HG02885 (cell line): ENCODE measurements around the gene CYTH3.
"Not testable (repeated sequence)": the region's sequence is repeated elsewhere in the genome, so short reads cannot be mapped to it uniquely, and the experiment has no call there.

Experiments used
- ATAC-seq: cut with Tn5 transposase; IDR thresholded peaks from one replicate; pipeline ENCODE4 v1.9.1; 2021; ENCODE audit warnings: mild to moderate bottlenecking; ENCODE audit not compliant: unreplicated experiment, poor library complexity

Gene CYTH3

DNA sequence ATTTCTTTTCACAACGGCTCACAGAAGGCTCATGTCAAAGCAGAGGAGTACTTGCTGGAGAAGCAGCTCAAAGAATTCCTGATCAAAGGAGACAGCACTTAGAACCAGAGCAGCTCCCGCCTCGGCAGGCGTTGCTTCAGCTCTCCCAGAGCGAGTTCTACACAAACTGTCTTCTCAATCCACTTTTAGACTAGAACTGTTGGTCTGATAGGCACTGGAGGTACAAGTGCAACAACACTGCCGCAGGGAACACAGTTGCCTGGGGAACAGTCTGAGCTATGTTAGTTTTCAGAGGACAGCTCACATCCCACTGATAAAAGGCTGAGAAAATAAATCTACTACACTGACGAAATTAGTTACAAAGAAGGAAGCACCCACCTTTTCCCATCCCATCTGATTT lies 35.4 kb downstream of the CYTH3 start:
- ATAC-seq = no peak

DNA sequence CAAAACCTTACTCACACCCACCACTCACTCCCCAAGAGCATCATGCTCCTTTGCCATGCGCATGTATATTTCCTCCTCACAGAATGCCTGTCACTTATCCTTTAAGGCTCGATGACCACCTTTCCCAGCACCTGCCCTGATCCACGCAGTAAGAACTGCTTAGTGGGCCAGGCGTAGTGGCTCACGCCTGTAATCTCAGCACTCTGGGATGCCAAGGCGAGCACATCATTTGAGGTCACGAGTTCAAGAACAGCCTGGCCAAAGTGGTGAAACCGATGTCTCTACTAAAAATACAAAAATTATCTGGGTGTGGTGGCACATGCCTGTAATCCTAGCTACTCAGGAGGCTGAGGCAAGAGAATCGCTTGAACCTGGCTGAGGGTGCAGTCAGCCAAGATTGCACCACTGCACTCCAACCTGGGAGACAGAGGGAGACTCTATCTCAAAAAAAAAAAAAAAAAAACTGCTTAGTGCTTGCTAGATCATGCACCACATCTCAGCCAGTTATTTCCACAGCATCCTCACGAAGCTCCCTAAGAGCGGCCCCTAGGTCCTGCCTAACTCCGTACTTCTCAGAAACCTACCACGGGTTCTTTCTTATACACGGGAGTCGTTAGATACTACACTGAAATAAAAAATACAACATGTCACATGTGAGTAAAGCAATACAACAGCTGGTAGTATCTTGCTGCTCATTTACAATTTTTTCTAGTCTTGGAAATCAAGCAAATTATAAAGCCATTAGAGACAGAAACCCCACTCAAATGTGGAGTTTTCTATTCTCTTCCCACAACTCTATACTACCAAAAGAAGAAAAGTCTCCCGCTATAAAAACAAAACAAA lies 37.2 kb downstream of the CYTH3 start:
- ATAC-seq = no peak

DNA sequence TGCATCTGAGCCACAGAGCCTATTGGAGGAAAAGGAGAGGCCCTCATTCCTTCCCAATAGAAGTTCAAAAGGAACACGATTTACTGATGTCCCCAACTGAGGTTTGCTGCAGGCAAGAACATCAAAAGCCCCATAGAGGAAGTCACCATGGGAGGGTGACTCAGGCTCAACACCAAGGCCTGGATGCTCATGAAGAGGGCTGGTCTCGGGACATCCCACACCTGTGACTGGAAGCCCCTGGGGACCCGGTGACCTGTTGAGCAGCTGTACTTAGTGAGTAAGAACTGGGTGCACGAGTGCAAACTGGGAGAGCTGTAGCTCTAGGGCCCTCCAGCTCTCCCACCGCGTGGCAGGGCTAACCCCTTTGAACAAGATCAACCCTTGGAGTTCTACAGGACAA lies 38.0 kb downstream of the CYTH3 start:
- no peak for ATAC-seq

DNA sequence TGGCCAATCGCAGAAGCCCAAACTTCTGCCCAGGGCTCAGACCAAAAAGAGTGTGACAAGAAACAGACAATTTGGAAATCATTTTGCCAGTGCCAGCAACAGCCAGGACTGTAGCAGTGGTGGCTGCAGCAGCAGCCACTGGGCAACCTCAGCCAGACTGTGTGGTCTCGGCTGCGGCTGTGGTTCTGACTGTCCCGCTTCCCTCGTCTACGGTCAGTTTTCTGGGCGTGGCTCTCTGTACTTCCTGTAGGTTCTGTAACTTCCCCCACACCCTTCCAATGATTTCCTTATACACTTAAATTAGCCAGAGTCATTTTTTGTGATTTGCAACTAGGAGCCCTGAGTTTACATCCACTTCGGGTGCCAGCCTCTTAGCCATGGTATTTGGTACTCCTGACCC lies 39.9 kb downstream of the CYTH3 start:
- ATAC-seq = no peak

DNA sequence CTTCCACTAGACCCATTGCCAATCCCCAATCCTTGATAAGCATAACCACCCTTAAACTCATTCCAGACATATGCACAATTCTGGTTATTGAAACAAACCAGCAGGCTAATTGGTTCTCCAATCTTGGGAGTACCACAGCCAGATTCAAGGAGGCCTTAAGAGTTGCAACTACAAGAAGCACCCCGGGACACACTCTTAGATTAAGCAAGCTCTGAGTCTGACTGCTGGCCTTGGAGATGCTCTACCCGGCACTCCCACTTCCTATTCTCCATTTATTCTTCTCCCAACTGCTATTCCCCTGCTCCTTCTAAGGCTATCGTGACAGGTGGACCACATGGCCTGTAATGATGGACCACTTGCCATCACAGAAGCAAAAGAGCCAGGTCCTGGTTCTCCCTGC lies 40.3 kb downstream of the CYTH3 start:
- no peak for ATAC-seq

DNA sequence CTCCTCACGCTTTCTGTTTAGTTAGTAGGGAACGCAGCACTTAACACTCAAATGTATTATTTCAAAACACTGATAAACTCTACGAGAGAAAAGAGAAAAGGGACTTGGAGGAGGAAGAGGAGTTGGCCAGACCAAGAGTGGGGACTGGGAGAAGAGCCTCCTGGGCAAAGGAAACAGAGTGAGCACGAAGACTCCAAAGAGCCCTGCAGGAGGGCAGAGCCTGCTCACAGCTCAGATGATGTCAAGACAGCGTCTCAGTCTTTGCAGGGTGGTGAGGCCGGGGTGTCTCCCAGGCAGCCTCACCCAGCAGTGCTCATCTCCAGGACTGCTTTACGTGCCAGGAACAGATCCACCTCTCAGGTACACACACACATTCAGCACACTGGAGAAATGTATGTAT lies 41.2 kb downstream of the CYTH3 start:
- ATAC-seq = no peak

DNA sequence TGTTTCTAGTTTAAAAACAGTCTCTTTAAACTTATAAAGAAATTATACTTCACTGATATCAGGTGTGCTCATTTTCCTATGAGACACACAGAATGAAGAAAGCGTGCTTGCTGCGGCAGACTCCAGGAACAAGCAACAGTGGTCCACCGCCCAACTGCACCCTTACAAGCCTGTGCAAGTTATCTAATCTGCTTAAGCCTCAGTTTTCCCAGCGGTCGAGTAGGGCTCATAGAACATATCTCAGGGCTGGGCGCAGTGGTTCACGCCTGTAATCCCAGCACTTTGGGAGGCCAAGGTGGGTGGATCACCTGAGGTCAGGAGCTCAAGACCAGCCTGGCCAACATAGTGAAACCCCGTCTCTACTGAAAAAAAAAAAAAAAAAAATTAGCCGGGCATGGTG lies 43.1 kb downstream of the CYTH3 start:
- ATAC-seq = not testable (repeated sequence)

DNA sequence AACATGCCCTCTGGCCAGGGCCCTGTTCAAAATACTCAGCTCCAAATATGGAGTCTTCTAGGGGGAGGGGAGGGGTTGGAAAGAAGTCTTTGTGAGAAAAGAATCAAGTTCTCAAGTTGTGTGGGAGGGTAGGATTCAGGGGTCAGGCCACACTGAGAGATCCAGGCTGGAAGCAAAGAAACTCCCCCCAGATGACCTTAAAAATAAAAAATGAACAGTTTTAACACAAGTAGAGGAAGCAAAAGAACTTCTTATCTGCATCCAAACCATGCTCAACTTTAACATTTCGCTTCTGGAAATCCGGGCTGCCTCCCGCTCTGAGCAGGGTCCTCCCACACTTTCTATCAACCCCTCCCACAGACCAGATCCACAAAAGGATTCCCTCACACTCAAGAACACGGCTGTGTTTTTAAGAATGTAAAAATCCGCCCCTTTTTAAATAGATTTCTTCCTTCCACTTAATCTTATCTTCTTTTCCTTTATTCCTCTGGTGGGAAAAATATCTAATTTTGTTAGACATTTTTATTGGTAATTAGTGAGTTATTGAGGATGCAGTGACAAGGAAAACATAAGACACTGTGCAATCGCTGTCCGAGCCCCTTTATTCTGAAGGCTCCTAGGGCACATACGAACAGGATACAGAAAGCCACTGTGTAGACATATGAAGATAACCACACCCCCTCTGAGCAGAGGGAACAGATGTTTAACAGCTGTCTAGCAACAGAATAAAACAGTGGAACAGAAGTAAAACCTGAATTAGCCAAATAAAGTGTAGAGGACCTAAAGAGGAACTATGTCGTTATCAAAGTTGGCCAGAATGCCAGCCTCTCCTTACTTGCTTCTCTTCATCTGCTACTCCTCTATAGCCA lies 43.8 kb downstream of the CYTH3 start:
- peak; percentile 78 for ATAC-seq

DNA sequence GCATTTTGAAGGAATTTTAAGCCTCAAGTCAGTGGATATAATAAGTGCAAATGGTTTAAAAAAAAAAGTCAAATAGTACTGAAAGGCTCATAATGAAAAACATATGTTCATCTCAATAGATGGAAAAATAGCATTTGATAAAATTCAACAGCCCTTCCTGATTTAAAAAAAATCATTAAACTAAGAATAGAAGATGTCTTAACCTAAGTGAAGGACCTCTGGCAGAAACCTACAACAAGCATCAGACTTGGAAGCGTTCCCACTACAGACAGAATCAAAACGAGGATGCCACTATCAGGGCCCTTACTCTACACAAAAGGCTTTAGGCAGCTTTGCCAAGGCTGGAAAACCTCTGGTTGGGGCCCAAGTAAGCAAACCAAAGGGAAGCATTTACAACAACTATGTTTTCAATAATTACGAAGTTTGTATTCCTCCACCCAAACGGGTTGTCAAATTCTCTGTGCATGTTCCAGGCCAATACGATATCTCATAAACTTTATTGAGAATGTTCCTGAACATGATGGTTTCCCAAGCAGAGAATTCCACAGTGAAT lies 45.1 kb downstream of the CYTH3 start:
- no peak for ATAC-seq

DNA sequence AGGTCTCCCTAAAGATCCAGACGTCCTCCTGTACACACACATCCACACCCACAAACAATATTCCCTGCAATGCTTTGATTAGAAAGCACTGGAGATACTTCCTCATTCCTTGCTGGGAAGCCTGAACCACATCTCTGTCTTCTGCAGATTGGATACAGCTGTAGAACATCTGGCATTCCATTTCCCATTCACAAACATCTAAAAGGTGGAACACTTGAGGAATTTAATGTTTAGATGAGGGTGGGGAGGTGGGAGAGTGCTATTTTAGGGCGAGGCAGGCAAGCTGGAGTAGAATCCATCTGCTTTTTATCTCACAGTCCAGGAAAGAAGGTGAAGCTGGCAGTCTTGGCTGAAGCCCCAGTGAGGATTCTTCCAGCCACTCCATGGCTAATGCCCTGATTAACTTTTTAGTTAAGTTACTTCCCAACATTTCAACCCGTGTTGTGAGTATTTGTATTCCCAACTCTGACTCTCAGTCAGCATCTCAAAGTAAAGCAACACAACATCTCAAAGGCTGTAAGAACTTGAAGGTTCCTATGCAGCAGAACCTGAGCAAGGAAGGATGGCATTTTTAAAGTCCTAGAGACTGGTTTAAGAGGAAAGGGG lies 46.1 kb downstream of the CYTH3 start:
- no peak for ATAC-seq

DNA sequence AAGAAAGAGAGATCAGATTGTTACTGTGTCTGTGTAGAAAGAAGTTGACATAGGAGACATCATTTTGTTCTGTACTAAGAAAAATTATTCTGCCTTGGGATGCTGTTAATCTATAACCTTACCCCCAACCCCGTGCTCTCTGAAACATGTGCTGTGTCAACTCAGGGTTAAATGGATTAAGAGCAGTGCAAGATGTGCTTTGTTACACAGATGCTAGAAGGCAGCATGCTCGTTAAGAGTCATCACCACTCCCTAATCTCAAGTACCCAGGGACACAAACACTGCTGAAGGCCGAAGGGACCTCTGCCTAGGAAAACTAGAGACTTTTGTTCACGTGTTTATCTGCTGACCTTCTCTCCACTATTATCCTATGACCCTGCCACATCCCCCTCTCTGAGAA lies 49.0 kb downstream of the CYTH3 start:
- not testable (repeated sequence) for ATAC-seq

DNA sequence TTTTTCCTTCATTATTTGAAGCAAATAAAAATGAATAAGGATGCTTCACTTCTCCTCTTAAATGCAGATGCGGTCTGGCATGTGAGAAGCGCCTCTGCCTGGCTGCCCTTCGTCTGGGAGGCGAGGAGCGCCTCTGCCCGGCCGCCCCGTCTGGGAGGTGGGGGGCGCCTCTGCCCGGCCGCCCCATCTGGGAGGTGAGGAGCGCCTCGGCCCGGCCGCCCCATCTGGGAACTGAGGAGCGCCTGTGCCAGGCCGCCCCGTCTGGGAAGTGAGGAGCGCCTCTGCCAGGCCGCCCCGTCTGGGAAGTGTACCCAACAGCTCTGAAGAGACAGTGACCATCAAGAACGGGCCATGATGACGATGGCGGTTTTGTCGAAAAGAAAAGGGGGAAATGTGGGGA lies 49.4 kb downstream of the CYTH3 start:
- not testable (repeated sequence) for ATAC-seq

DNA sequence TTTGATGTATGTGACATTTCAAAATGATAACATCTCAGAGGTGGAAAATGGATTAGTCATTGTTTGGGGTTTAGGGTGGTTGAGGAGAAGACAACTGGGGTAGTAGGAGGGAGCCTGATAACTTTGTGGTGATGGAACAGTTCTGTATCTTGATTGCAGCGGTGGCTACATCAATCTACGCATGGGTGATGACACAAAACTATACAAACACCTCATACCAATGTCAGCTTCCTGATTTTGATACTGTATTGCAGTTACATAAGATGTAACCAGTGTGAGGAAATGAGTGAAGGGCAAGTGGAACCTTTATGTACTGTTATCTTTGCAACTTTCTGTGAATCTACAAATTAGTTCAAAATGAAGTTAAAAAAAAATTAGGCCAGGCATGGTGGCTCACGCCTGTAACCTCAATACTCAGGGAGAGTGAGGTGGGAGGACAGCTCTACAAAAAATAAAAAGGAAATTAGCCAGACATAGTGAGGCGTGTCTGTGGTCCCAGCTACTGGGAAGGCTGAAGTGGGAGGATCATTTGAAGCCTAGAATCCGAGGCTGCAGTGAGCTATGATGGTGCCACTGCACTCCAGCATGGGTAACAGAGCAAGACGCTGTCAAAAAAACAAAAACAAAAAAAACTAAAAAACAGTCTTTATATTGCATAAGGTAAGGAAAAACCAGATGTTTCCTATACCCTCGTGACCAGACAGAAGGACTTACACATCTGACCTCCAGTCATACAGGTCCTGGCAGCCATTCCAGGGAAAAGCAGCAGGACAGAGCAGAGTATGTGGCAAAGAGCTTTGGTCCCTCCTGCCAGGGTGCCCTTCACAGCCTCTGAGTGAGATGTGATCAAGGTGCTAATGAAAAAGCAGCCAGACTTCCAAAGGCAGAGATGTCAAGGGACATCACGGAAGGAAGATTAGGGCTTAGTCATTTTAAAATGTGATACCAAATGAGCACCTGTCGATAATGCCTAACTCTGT lies 50.8 kb downstream of the CYTH3 start:
- ATAC-seq = peak; percentile 47

DNA sequence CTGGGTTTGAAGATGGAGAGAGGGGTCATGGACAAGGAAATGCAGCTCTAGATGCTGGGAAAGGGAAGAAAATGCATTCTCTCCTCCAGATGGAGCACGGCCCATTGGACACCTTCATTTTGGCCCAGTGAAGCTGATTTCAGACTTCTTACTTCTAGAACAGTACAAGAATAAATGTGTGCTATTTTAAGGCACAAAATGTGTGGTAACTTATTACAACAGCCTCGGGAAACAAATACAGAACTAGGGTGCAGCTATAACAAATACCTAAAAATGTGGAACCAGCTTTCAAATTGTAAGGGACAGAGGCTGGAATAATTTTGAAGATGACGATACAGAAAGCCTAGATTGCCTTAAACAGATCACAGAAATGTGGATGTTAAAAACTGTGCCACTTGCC lies 54.1 kb downstream of the CYTH3 start:
- ATAC-seq = no peak

DNA sequence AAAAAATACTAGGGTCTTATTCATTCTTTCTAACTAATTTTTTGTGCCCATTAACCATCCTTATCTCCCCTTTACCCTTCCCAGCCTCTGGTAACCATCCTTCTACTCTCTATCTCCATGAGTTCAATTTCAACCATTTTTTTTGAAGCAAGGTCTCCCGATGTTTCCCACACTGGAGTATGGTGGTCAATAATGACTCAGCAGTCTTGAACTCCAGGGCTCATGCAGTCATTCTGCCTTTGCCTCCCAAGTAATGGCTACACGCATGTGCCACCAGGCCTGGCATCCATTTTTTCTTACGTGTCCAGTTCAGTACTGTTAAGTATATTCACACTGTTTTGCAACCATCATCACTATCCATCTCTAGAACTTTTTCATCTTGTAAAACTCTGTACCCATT lies 60.4 kb downstream of the CYTH3 start:
- no peak for ATAC-seq

DNA sequence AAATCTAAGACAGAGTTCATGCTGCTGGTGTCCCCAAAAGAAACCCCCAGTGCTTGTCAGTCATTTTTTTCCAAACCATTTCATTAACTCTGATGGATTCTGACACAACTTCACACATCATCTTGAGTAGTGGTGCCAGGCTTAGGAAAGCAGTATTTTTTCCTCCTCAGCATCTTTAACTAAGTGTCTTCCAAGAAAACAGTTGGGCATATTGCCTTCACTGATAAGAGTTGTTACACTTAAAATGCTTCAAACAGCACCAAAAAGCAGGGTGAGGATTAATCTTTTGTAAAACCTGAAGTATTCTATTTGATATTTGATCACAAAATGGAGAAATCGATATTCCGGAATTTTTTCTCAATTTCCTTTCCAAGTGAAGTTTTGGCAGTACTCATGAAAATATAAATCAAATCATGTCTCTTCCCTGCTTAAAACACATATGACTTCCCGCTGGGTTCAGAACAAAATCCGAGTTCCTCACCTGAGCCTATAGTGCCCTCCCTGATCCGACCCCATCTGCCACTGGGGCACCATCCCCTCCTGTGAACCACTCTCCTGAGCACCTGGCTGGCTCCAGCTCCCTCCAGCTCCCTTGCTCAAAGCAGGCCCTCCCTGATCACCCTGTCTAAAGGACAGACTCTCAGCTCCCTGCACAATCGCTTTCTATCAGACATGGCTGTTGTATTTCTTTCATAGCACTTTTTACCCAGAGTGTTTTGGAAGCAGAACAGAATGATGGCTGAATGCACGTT lies 61.6 kb downstream of the CYTH3 start:
- no peak for ATAC-seq

DNA sequence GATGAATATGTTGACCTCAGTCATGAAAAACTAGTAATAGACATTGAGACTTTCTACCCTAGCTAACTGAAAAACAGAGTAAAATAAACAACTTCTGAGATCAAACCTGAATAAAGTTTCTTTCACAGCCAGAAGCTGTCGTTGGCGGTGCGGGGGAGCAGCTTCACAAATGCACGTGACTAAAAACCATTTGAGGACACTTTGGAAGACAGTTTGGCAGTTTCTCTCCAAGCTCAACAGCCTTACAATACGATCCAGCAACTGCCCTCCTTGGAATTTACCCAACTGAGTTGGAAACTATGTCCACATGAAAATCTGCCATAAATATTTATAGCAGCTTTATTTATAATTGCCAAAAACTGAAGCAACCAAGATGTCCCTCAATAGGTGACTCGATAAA lies 63.1 kb downstream of the CYTH3 start:
- ATAC-seq = no peak

DNA sequence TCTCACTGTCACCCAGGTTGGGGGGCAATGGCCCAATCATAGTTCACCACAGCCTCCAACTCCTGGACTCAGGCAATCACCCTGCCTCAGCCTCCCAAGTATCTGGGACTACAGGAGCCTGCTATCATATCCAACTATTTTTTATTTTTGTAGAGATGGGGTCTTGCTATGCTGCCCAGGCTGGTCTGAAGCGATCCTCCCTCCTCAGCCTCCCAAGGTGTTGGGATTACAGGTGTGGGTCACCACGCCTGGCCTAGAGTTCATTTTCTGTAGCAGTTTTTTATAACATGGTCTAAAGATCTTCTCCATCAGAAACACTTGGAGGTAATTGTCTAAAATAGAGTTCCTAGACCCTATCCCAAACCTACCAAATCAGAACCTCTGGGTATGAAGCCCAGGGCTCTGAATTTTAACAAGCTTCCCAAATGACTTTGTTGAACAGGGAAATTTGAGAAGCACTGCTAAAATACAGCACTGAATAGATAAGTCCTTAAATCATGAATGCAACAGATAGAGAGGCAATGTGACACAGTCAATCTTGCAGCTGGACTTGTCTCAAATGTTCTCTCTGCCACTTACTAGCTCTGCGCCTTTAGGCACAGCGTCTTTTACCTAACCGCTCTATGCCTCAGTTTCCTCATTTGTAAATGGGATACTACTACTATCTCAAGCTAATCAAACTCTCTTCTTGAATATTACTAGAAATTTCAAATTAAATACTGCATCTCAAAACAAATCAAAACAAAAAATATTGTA lies 63.7 kb downstream of the CYTH3 start:
- no peak for ATAC-seq
